Activated CD8-positive, alpha-beta memory T cell treated with anti-CD3 and anti-CD28 coated beads for 4 hours (primary cell): ENCODE data around the gene FBXO9.
A peak's percentile ranks its signal among the peaks of the same experiment; 100 is the strongest.

Experiments used
- DNase-seq, 2 donors: peaks; one replicate each; pipeline ENCODE4 v3.0.0-alpha.2; 2020; ENCODE audit warnings: low read depth in 2 of 2

Gene FBXO9

GRCh38 chr6:53065266-53066076 is at the start of gene FBXO9:
Gene FBXO9, plus strand, starts transcription at chr6:53065404. Its CDS starts 386 bp downstream, at chr6:53065790.
- peak; percentile 61 to 62 for DNase-seq

- no peak for DNase-seq
Observed at GRCh38 chr6:53015486-53015885, 49.7 kb upstream of the FBXO9 start.

- DNase-seq, result no peak
Observed at GRCh38 chr6:53018446-53018845, 46.8 kb upstream of the FBXO9 start.

DNA sequence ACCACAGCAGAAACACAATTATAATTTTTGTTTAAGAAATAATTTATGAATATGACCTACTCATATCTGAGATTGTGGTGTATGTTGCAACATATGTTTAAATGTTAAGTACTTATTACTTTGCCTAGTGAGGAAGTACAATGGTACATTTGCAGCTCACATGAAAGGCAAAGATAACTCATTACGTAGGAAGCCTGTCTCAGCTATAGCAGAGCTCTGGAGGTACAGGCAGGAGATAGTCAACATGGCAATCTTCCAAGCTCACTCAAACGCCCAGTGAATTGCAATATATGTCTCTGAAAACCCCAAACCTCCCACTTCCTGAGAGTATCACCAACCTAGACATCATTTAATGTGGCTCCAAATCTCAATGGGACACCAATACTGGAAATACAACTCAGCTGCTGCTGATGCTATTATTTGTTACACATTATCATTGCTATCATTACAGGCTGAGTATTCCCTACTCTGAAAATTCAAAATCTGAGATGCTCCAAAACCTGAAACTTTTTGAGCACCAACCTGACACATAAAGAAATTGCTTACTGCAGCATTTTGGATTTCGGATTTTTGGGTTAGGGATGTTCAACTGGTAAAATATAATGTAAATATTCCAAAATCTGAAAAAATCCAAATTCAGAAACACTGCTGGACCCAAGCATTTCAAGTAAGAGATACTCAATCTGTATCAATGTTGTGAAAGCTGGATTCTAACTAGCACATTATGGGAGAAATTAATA is 45.0 kb upstream of the FBXO9 start:
- no peak for DNase-seq

DNA sequence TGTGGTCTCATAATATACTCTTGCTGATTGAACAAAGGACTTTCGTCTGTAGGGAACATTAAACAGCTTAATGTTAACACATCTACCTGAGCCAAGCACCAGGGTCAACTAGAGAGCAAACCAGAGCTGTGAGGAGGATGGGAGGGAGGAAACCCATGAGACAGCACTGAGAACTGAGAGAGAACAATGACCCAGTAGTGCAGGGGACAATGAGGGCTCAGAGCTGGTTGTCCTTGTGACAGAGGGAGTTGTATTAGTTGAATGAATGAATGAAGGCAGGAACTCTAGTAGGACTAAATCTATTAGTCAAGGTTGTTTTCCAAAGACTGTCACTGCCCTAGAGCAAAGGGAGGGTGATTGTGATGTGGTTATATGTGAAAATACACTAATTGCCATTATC is 41.9 kb upstream of the FBXO9 start:
- DNase-seq, result no peak

GRCh38 chr6:53026526-53026925 is 38.7 kb upstream of the FBXO9 start:
- DNase-seq, result no peak

DNA sequence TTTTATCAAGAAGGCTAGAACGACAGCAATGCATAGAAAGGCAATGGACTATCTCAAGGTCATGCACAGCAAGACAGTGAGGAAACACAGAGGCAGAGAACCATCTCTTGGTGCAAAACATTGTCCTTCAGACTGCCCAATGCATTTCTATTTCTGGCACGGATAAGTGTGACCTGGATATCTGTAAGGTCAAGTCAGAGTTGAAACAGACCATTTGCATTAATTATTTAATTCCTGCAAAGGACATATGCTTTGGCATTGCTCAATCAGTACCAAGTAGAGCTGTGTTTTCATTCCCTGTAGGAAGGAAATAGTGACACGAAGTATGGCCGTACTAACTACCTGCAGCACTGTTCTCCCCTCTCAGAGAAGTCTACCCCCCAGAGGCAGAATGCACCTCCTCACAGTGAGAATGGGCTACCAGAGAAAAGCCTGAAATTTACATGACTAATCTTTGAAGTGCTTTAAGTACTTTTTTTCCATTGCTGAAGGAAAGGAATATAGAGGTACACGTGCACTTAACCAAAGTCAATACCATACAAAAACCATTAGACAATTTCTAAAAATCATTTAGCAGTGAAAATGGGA is 38.0 kb upstream of the FBXO9 start:
- no peak for DNase-seq

DNA sequence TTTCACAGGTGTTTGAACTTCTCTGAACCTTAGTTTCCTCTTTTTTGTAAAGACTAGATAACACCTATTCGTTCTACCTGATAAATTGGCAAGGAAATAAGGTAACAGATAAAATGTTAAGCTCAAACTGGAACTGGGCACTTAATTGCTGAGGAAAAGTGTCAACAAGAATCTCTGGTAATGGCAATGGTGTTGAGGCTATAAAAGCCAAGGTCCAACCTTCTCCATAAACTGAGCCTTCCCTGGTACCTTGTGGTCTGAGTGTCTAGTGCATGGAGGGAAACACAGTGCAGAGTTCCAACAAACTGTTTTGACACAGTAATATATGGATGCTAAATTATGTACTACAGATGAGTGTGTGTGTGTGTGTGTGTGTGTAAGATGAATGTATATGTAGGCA is 36.7 kb upstream of the FBXO9 start:
- no peak for DNase-seq

- no peak for DNase-seq
Observed at GRCh38 chr6:53029257-53029656, 35.9 kb upstream of the FBXO9 start.

DNA sequence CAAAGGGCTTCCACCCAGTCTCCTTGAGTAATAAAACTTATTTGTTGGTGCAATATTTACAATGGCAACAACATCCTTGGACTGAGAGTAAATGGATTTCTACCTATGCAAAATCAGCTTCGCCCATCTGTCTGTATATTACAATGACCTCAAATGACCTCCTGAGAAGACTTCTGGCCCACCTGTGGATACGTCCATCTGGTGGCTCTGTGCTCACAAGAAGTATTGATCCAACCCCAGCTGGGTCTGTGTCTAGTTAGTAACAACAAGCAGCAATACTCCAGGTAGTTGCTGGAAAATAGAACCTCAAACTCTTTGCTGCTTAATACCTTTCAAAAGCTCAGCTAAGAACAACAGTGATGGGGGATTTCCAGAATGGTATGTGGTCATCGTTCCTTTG is 35.4 kb upstream of the FBXO9 start:
- DNase-seq, result no peak

GRCh38 chr6:53031281-53031680 is 33.9 kb upstream of the FBXO9 start:
- DNase-seq, result no peak

GRCh38 chr6:53032849-53033248 is 32.4 kb upstream of the FBXO9 start:
- no peak for DNase-seq

DNA sequence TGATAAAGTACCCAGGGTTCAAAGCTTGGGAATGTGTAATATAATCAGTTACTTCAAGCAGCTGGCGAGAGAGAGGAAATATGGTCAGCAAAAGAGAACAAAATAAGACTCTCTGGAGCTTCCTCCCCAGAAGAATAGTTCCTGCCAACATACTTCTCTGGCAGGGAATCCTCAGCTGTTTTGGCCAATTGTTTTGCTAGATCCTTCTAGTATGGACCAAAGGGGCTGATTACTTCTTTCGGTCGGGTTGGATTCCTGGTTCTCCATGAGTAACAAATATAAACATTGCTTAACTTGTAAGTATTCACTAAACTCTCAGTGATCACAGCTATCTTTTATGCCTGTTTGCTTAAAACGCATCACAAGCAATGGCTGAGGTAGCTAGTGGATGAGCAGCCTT is 31.4 kb upstream of the FBXO9 start:
- DNase-seq, result no peak

DNA sequence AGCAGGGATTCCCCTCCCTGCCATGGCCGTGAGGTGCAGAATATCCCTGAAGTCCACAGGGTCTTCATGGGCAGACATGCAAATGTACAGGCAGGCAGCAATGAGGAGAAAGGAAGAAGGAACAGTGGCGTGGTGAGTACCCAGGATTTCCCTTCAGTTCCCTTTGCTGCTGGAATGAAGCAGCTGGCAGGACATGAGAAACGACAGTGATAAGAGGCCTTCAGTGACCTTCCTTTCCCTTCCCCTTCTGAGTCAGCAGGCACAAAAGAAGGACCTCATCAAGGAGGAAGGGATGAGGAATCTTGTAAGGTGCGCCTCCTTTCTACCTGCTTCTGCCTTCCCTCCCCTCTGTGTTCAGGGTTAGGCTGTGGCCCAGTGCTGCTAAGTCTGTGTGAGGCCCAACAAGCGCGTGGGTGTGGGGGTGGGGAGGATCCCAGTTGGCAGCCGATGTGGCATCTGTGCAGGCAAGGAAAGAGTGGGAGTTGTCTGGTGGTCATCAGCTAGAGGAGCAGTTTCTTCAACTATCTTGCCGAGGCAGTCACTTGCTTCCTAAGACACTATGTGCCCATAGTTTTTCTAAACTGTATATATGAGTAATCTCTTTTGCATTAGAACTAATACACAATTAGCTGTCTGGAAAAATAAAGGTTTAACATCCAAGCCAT is 29.5 kb upstream of the FBXO9 start:
- no peak for DNase-seq

DNA sequence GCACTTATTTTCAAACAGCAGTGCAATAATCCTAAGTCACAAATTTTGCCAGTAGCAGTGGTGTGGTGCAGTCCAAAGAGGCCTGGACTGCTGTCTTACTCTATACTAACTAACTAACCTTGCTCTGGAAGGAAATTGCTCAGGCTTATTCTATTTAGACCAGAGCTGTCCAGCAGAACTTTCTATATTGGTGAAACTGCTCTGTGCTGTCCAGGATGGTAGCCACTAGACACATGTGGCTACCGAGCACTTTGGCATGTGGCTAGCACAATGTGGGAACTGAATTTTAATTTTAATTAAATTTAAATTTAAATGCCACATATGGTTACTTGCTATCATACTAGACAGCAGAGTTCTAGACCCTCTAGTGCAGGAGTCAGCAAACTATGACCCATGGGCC is 27.1 kb upstream of the FBXO9 start:
- DNase-seq, result no peak

GRCh38 chr6:53038596-53038995 is 26.6 kb upstream of the FBXO9 start:
- no peak for DNase-seq

GRCh38 chr6:53041356-53041755 is 23.8 kb upstream of the FBXO9 start:
- DNase-seq, result no peak

GRCh38 chr6:53042112-53042511 is 23.1 kb upstream of the FBXO9 start:
- DNase-seq, result no peak

- DNase-seq, result no peak
Observed at GRCh38 chr6:53043581-53043980, 21.6 kb upstream of the FBXO9 start.

DNA sequence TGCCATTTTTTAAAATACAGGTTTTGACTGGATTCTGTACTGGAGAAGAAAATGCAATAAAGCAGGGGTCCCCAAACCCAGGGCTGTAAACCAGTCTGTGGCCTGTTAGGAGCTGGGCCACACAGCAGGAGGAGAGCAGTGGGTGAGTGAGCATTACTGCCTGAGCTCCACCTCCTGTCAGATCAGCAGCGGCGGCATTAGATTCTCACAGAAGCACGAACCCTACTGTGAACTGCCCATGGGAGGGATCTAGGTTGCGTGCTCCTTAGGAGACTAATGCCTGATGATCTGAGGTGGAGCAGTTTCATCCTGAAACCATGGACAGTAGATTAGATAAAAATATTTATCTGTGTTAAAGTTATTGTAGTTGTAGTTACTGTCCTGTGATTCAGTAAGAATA is 21.1 kb upstream of the FBXO9 start:
- no peak for DNase-seq

DNA sequence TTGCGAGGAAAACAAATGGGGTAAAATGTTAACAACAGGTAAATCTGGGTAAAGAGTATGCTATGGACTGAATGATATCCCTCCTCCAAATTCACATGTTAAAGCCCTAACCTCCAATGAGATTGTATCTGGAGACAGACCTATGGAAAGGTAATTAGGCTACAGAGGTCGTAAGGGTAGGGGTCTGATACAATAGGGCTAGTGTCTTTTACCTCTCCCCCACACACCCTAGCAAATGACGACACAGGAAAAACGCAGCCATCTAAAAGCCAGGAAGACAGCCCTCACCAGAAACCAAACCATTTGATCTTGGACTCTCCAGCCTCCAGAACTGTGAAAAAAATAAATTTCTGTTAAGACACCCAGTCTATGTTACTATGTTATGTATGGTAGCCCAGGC is 20.6 kb upstream of the FBXO9 start:
- DNase-seq, result no peak

DNA sequence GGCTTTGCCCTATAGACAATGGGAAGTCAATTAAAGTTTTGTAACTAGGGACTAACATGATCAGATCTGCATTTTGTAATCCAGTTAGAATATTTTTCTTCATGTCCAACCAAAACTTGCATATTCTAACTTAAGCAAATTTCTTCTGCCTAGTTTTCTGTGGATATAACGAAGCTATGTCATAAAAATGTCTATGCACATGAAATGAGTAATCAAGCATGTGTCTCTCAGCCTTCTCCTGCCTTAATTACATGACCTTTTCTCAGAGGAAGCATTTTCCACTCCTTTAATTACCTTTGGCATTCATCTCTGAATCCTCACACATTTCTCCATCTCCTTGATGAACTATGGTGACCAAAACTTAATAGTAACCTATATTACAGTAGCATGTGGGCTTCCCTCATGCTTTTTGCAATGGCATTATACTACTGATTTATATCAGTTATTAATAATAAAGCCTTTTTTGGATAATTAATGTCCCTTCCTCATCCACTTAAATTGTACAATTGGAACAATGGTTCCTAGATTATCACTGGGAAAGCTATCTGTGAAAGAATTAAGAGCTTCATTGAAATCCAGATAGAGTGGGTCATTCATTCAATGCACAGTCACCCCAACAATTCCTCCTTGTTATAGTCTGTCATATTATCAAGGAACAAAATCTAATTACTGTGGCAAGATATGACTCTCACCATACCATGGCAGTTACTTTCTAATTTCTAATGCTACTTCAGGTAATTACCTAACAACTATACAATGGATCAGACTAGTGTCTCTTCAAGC is 19.1 kb upstream of the FBXO9 start:
- no peak for DNase-seq
